ENCODE results near the gene BTBD6.

Gene BTBD6

GRCh38 chr14:105229099-105229655, 19.2 kb upstream of the BTBD6 start:
- DNase-seq (ENCODE audit: low read depth in 1 of 2, low spot score in 1 of 2): no peak

DNA sequence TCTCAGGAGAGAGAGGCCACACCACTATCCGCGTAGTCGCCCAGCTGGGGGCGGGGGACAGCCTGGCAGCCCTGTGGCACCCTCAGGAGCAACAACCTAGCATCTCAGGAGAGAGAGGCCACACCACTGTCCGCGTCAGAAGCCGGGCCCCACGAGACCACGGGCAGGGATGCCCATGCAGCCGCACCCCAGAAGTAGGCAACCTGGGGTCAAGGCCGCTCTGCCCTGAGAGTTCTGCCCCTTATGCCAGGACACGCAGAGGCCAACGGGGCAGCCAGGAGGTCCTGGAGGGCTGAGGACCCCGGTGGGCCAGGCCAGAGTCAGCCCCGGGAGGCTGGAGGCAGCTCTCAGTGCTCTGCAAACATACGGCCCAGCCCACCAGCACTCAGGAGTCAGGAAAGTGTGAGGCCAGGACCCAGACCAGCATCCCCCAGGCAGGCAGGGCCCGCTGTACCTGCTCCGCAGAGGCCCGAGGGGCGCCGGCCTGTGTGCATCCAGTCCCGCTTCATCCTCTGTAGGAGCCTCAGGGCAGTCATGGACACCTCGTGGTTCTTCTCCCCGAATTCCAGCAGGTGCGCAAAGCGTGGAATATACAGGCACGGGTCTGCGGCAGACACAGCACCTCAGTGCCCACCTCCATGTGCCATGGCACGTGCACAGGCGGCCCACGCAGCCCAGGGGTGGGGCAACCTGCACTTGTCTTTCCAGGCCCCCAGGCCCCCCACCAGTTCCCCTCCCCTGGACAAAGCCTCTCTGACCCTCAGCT, 7.3 kb upstream of the BTBD6 start:
- DNase-seq (ENCODE audit: low read depth in 1 of 2, low spot score in 1 of 2): no peak

DNA sequence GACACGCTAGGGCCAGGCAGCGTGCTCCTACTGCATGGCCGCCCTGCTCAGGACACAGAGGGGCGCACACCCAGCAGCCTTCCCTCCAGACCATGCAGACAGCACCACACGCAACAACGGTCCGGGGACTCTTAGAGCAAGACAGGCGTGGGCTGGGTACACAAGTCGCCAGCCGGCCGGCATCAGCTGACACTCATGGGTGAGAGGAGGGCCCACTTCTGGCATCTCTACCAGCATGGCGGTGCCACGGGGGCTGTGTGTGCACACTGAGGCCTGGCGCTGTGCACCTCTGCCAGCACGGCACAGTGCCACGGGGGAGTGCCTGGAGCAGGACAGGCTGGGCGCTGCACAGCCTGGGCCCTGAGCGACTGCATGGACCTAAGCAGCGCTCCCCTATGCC, 6.7 kb upstream of the BTBD6 start:
- DNase-seq (ENCODE audit: low read depth in 1 of 2, low spot score in 1 of 2): no peak

DNA sequence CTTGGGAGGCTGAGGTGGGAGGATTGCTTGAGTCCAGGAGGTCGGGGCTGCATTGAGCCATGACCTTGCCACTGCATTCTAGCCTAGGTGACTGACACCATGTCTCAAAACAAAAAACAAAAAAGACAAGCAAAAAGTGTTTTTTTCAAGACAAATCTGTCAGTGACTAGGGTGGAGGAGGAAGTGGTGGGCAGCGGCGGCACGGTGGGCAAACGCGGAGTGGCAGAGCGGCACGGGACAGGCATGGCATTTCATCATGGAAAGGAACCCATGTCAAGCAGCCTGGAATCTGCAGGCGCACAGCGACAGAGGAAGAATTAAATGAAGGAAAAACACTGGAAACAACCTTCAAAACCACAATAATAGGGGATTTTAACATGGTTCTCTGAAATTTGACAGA, 4.0 kb upstream of the BTBD6 start:
- DNase-seq (ENCODE audit: low read depth in 1 of 2, low spot score in 1 of 2): no peak

DNA sequence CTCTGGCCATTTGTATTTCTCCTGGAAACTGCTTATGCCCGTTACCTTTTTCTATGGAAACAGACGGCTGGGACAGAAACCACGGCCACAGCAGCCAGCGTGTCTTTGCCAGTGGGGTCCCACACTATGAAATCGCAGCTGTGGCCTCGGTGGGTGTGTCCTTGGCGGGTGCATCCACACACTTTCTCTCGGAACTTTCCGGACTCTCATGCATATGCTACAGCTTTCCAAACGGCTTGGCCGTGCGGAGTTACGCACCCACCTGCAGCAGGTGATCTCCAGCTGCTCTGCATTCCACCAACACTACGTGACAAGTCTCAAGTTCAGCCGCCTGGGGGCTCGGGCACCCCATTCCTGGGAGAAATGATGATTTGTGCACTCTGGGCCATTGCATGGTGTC, 1.3 kb upstream of the BTBD6 start:
- DNase-seq (ENCODE audit: low read depth in 1 of 2, low spot score in 1 of 2): no peak

DNA sequence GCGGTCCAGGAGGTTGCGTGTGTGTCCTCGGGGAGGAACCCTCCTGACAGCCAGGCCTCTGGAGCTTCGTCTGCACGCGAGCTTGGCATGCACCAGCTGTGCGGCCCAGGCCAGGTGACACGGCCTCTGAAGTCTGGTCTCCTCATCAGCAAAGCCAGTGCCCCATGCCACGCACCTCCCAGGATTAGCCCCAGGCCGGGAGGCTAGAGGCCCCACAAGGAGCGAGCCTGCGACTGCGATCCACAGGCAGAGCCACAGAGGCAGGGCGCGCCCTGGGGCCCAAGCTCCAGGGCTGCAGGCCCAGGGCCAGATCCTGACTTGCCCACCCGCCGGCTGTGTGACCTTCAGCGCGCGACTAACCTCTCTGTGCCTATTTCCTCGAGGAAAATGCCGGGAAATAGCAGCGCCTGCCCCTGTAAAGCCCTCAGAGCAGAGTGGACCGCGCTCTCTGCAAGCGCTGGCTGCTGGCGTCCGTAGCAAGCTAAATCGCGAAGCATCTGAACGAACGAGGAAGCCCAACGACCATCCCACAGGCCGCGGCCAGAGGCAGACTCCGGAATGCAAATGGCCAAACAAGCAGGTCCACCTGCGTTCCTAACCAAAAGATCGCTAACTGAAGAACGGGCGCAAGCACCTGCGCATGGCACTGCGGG, 492 bp upstream of the BTBD6 start:
- no peak for DNase-seq (ENCODE audit: low read depth in 1 of 2, low spot score in 1 of 2)

DNA sequence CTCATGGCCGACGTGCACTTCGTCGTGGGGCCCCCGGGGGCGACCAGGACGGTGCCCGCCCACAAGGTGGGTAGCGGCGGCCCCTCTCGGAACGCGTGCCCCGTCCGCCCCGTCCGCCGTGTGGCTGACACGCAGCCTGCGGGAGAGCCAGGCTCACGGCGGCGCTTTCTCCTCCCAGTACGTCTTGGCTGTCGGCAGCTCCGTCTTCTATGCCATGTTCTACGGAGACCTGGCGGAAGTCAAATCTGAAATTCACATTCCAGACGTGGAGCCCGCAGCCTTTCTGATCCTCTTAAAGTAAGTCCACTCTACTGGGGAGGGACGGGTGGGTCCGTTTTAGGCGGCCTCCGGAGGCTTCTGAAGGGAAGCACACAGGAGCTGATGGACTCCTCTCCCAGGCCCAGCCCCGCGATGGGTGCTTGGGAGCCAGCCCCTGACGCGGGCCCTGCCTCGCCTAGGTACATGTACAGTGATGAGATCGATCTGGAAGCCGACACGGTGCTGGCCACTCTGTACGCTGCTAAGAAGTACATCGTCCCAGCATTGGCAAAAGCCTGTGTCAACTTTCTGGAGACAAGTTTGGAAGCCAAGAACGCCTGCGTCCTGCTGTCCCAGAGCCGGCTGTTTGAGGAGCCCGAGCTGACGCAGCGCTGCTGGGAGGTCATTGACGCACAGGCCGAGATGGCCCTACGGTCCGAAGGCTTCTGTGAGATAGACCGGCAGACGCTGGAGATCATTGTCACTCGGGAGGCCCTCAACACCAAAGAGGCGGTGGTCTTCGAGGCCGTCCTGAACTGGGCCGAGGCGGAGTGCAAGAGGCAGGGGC, 1.1 kb downstream of the BTBD6 start:
- no peak for DNase-seq (ENCODE audit: low read depth in 1 of 2, low spot score in 1 of 2)

DNA sequence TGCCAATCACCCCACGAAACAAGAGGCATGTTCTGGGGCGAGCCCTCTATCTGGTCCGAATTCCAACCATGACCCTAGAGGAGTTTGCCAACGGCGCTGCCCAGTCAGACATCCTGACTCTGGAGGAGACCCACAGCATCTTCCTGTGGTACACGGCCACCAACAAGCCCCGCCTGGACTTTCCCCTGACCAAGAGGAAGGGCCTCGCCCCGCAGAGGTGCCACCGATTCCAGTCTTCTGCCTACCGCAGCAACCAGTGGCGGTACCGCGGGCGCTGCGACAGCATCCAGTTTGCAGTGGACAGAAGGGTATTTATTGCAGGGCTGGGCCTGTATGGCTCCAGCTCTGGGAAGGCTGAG, 1.7 kb downstream of the BTBD6 start:
- DNase-seq (ENCODE audit: low read depth in 1 of 2, low spot score in 1 of 2): no peak

GRCh38 chr14:105250986-105251385, 2.7 kb downstream of the BTBD6 start:
- DNase-seq (ENCODE audit: low read depth in 1 of 2, low spot score in 1 of 2): no peak

DNA sequence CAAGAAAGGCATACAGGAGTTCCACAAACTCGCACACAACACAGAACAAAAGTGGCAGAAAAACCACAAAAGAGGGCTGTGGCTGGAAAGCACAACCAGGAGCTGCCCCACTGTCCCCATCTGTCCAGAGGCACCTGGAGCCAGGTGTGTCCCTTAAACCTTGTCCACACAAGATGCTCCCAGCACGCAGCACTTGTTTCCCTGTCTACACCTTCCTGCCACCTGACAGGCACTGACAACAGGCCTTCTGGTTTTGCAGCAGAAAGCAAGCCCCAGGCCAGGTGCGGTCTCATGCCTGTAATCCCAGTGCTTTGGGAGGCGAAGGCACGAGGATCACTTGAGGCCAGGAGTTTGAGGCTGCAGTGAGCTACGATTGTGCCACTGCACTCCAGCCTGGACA, 3.6 kb downstream of the BTBD6 start:
- no peak for DNase-seq (ENCODE audit: low read depth in 1 of 2, low spot score in 1 of 2)

- DNase-seq (ENCODE audit: low read depth in 1 of 2, low spot score in 1 of 2): no peak
Measured at GRCh38 chr14:105252552-105253328, 4.4 kb downstream of the BTBD6 start.

- DNase-seq (ENCODE audit: low read depth in 1 of 2, low spot score in 1 of 2): no peak
Measured at GRCh38 chr14:105253329-105253682, 5.0 kb downstream of the BTBD6 start.

DNA sequence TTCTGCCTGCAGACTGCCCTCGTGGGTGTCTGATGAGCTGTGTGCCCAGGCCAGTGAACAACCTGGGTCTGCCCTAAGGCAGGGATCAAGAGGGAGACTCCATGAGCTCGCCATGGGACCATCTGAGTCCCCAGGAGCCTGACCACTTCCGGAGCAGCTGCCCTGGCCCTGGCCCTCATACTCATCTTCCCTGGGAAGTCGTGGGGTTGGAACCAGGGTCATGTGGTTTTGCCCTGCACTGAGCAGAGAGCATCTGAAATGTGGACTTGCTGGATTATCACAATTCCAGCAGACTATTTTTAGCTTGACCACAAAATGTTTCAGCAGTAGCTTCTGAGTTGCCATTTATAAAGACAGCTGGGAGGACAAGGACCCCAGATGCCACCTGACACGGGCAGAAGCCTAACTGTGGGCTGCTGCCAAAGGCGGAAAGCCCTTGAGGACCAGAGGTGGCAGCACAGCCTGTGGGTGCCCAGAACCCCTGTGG, 6.7 kb downstream of the BTBD6 start:
- no peak for DNase-seq (ENCODE audit: low read depth in 1 of 2, low spot score in 1 of 2)

DNA sequence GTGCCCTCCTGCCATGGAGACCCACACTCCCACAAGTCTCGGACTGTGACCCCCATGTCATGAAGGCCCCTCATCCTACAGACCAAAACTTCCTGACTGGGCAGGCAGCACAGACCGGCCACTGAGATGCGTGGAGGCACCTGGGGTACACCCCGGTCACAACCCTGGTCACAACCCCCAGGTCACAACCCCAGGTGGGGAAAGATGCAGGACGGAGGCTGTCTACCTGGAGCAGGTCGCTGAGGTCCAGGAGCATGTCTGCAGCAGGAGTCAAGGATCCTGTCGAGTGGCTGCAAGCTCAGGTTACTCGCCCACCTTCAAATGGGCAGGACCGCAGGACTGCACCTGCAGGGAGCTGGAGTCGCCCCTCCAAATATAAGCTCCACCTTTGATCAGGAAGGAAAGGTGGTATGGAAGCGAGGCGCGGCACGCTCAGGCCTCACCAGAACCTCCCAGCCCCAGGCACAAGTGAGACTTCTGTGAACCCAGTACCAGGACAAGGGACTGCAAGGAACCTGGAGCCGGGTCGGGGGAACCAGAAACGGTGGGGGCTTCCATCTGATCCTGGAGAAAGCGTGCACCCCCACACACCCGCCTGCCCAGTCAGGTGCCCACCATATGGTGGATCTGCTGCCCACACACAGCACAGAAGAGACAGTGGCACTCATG, 8.1 kb downstream of the BTBD6 start:
- DNase-seq (ENCODE audit: low read depth in 1 of 2, low spot score in 1 of 2): no peak

DNA sequence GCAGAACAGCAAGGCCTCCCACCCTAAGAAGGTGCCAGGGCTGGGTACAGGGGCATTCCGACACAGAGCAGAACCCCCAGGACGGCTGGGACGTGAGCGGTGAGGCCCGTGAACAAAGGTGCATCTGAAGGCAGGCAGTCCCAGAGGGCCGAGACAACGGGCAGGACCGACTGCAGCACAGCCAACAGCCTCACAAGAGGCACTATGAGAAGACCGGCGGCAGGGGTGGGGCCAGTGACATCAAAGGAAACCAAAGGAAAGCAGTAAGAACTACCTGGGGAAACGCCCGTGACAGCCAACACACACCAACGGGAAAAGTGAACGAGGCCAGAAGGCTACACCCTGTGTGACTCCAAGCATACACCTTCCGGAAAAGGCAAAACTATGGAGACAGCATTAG, 9.1 kb downstream of the BTBD6 start:
- DNase-seq (ENCODE audit: low read depth in 1 of 2, low spot score in 1 of 2): no peak

GRCh38 chr14:105258846-105259245, 10.5 kb downstream of the BTBD6 start:
- DNase-seq (ENCODE audit: low read depth in 1 of 2, low spot score in 1 of 2): no peak

DNA sequence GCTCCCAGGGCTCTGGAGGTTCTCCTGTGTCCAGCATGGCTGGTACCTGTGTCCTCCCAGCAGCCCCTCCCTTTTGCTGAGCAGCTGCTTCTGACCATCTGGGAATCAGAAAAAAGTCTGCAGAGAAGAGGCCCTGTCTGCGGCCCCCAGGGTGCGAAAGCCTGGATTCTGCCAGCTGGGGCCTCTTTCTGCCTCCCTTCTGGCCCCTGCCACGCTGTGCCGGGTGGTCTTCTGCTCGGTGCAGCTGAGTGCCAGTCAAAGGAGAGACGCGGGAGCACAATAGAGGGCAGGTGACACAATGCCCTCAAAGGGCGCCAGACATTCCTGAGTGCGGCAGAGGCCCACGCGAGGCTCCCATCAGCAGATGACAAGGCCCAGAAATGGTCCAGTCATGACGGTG, 12.6 kb downstream of the BTBD6 start:
- DNase-seq (ENCODE audit: low read depth in 1 of 2, low spot score in 1 of 2): no peak

GRCh38 chr14:105261781-105262180, 13.4 kb downstream of the BTBD6 start:
- DNase-seq (ENCODE audit: low read depth in 1 of 2, low spot score in 1 of 2): no peak

DNA sequence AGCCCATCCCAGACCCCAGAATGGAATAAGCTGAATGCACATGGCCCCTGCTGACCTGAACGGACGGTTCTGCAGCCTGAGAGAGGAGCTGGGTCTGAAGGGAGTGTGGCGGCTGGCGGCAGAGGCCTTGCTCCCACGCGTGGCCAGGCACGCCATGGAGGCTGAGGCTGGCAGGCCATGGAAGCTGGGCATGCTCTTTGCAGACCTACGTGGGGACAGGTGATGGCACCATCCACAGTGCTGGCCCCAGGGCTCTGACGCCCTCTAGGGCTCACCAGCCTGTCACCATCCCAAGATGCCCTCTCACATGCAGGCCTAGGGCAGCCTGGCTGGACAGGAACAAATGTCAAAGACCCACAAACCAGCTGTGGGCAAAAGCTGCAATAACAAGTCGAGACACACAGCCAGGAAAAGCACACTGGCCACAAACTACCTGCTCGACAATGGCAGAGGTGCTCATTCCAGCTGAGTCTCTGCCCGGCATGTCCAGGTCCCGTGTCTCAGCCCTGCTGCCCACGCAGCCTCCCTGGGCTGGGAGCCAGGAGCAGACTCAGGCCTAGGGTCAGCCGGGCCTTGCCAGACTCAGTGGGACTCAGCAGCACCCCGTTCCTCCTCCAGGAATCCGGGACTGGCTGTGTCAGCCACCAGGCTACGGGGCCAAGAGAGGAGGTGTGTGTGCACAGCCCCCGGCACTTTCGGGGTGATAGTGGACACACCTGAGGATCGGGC, 19.7 kb downstream of the BTBD6 start:
- DNase-seq (ENCODE audit: low read depth in 1 of 2, low spot score in 1 of 2): no peak
